Mammary epithelial cell (primary cell): ENCODE results near the gene TTI1.

Experiments used
- CTCF ChIP-seq, 2 donors: IDR thresholded peaks in 1 of 2; conservative IDR thresholded peaks in 1 of 2; 2 replicates each; pipeline ENCODE4 v1.5.1; 2011 to 2012; ENCODE audit warnings: inconsistent platforms in 2 of 2, low read length in 2 of 2, mild to moderate bottlenecking in 2 of 2, control low read depth in 1 of 2, low read depth in 1 of 2; ENCODE audit not compliant: insufficient read depth in 1 of 2; ENCODE audit errors: extremely low read depth in 1 of 2
- EZH2 ChIP-seq: IDR thresholded peaks from 2 replicates; pipeline ENCODE4 v1.6.1; 2012; ENCODE audit warnings: low read length, inconsistent platforms, borderline replicate concordance

GRCh38 chr20:38040276-38040675 lies 7.0 kb upstream of the TTI1 start:
- TF ChIP-seq CTCF (conservative IDR thresholded peaks at IDR 0.05 in 1 of 2, IDR thresholded peaks at IDR 0.05 in 1 of 2; ENCODE audit: extremely low read depth in 1 of 2, insufficient read depth in 1 of 2, low read depth in 1 of 2, low read length in 2 of 2) (no peak), EZH2 (no peak)
